GM23248 (cell line): ENCODE measurements around the gene L3MBTL4.

Source experiments
- EZH2 ChIP-seq: fragments of 200-600 bp; sonication (generic); IDR thresholded peaks from 2 replicates; pipeline ENCODE4 v1.6.1; 2018; ENCODE audit warnings: antibody characterized with exemption, mild to moderate bottlenecking; ENCODE audit not compliant: insufficient read depth, poor library complexity, severe bottlenecking
- EZH2phosphoT487 ChIP-seq: fragments of 200-600 bp; sonication (generic); IDR thresholded peaks from 2 replicates; pipeline ENCODE4 v1.6.1; 2018; ENCODE audit warnings: antibody characterized with exemption, moderate library complexity, mild to moderate bottlenecking, low read depth; ENCODE audit not compliant: insufficient read depth

GRCh38 chr18:5941890-5942289, 472.8 kb downstream of the L3MBTL4 start:
- TF ChIP-seq EZH2 (no peak), EZH2phosphoT487 (no peak)
